ENCODE measurements around the gene LTBP3. TPM values are rescaled to one million over a fixed set of nuclear protein-coding genes. Genes with fewer than 3 reads are reported as not detected.

LTBP3 gene
- total and polyA plus RNA-seq, 9 of the 15 experiments (the other 6 are each of a cell fraction or from before 2014, with no cell fraction given) = 0.06 to 20.5 (median 4.8) TPM

DNA sequence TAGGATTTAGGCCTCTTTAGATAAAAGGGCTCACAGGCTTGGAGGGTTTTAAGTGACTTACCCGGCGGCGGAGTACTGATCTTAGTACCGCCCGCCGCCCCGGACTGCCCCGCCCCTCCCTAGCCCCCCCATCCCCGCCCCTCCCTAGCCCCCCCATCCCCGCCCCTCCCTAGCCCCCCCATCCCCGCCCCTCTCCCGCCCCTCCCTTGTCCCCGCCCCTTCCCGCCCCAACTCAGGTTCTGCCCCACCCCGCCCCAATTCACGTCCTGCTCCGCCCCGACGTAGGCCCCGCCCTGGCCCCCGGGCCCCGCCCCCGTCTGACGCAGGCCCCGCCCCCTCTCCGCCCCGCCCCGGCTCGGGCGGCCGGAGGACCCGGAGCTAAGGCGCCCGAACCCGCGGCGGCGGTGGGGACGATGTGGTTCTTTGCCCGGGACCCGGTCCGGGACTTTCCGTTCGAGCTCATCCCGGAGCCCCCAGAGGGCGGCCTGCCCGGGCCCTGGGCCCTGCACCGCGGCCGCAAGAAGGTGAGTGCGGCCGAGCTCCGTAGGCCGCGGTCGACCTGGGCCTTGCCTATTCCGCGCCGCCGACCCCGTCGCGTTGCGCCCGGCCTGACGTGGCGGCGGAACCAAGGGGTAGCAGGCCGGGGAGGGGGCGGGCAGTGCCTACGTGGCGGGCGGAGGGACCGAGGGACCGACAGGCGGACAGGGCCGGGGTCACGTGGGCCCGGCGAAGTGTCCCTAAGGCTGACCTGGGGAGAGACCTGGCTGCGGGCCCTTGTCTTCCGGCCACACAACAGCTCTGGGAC is 33.2 kb downstream of the LTBP3 start, which contains the start of gene SCYL1:
Gene SCYL1 (plus strand): TSS at position 343 of the 805 bp plus-strand sequence. CDS start 71 bp downstream, at position 414.
- no peaks in the 10 kb centered on the region for H3K9me3 ChIP-seq (replicated peaks; ENCODE audit: control insufficient read depth, insufficient read depth, low read depth, low read length)
- peak; percentile 74 to 96 (median 95) for DNase-seq (ENCODE audit: extremely low read depth in 1 of 4, low spot score in 3 of 4)
- peak within 1 kb of the TSS; percentile 91 for H2AFZ ChIP-seq (ENCODE audit: low read depth, low read length)
- under 1% methylated on average over 37 of the region's 82 CpGs for WGBS (ENCODE audit: insufficient coverage, low coverage, missing lambda C conversion rate)
- 0 out of 2 replicates have a peak, but pooled peaks cover 4% of the 10 kb centered on the region for H4K20me1 ChIP-seq (replicated peaks; ENCODE audit: control insufficient read depth, insufficient read depth, low read length)
- peak within 1 kb of the TSS; percentile 100 for H3K4me3 ChIP-seq
- H3K79me2 ChIP-seq (ENCODE audit: control insufficient read depth, insufficient read depth, low read length) = peaks cover 26% of the 10 kb centered on the region
- peak within 1 kb of the TSS; percentile 90 to 94 for H3K9ac ChIP-seq (ENCODE audit: insufficient read depth in 1 of 2, low read depth in 2 of 2, low read length in 2 of 2)
- H3K36me3 ChIP-seq (ENCODE audit: control insufficient read depth, insufficient read depth, low read length) = peaks cover 34% of the 10 kb centered on the region; the same call in 2 of the 3 replicates
- in situ Hi-C loops (cut with MboI) (no loop called here), intact Hi-C loops (cut with micrococcal nuclease) (loop anchor here (5.0 kb wide), 1 partner anchor 47 kb away; the partner anchor contains the start of genes FAM89B and ZNRD2)
- POLR2A ChIA-PET = interaction anchor here (0.5 to 6.5 kb wide), 13 partner anchors 11 to 248 kb away, joined by 3 to 48 read pairs (median 5); partner anchors contain the start of genes MALAT1 and NEAT1
- no peaks in the 10 kb centered on the region for H3K27me3 ChIP-seq (ENCODE audit: control insufficient read depth in 2 of 2, insufficient read depth in 2 of 2, low read length in 2 of 2)
- no TSS peak for BruUV-seq (replicated peaks)
- CTCF ChIA-PET (ENCODE audit: low intra/inter-chr PET ratio) = no interaction called here
- H3K9me1 ChIP-seq (ENCODE audit: control insufficient read depth, insufficient read depth, low read length) = peaks cover 4% of the 10 kb centered on the region
- FAIRE-seq = no peak
- H3K4me2 ChIP-seq (ENCODE audit: insufficient read depth, low read length) = peak within 1 kb of the TSS; percentile 97
- H3K27ac ChIP-seq (ENCODE audit: extremely low read depth, low read depth, low read length) = peak within 1 kb of the TSS; percentile 90
- ATAC-seq = peak; percentile 87
- H3K4me1 ChIP-seq (replicated peaks in 1 of 2; ENCODE audit: control insufficient read depth in 2 of 2, insufficient read depth in 2 of 2, low read length in 2 of 2) = peaks cover 38 to 48% of the 10 kb centered on the region in 2 experiments
- TF ChIP-seq SP1 (CRISPR knock-in tag; IDR thresholded peaks at IDR 0.05) (peak; percentile 26; the same call in 1 of the 2 replicates), GABPB1 (CRISPR knock-in tag; IDR thresholded peaks at IDR 0.05) (peak; percentile 73), TOE1 (IDR thresholded peaks at IDR 0.05; ENCODE audit: borderline replicate concordance) (peak; percentile 67; the same call in 1 of the 2 replicates), TOE1 (CRISPR knock-in tag; IDR thresholded peaks at IDR 0.05; ENCODE audit: borderline replicate concordance, low read depth) (no peak), ZNF431 (CRISPR knock-in tag; IDR thresholded peaks at IDR 0.05) (no peak), PHF20 (IDR thresholded peaks at IDR 0.05; ENCODE audit: partially characterized antibody) (peak; percentile 61), SUPT5H (IDR thresholded peaks at IDR 0.05) (peak; percentile 57), SMAD4 (CRISPR knock-in tag; conservative IDR thresholded peaks at IDR 0.05) (peak; percentile 65), HIVEP1 (CRISPR knock-in tag; IDR thresholded peaks at IDR 0.05) (0 out of 2 replicates have a peak, but pooled peaks have one; percentile 26), TEAD4 (IDR thresholded peaks at IDR 0.05; ENCODE audit: low read length) (no peak), TEAD4 (CRISPR knock-in tag; IDR thresholded peaks at IDR 0.05; ENCODE audit: borderline replicate concordance) (no peak), VEZF1 (CRISPR knock-in tag; IDR thresholded peaks at IDR 0.05) (peak; percentile 98), HDAC2 (IDR thresholded peaks at IDR 0.05) (no peak), ELF2 (CRISPR knock-in tag; IDR thresholded peaks at IDR 0.05) (no peak)
- TF ChIP-seq, protein P1, sequence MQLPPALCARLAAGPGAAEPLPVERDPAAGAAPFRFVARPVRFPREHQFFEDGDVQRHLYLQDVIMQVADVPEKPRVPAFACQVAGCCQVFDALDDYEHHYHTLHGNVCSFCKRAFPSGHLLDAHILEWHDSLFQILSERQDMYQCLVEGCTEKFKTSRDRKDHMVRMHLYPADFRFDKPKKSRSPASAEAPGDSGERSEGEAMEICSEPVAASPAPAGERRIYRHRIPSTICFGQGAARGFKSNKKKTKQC (CRISPR knock-in tag; IDR thresholded peaks at IDR 0.05) = peak; percentile 85
- TF ChIP-seq, protein P2, sequence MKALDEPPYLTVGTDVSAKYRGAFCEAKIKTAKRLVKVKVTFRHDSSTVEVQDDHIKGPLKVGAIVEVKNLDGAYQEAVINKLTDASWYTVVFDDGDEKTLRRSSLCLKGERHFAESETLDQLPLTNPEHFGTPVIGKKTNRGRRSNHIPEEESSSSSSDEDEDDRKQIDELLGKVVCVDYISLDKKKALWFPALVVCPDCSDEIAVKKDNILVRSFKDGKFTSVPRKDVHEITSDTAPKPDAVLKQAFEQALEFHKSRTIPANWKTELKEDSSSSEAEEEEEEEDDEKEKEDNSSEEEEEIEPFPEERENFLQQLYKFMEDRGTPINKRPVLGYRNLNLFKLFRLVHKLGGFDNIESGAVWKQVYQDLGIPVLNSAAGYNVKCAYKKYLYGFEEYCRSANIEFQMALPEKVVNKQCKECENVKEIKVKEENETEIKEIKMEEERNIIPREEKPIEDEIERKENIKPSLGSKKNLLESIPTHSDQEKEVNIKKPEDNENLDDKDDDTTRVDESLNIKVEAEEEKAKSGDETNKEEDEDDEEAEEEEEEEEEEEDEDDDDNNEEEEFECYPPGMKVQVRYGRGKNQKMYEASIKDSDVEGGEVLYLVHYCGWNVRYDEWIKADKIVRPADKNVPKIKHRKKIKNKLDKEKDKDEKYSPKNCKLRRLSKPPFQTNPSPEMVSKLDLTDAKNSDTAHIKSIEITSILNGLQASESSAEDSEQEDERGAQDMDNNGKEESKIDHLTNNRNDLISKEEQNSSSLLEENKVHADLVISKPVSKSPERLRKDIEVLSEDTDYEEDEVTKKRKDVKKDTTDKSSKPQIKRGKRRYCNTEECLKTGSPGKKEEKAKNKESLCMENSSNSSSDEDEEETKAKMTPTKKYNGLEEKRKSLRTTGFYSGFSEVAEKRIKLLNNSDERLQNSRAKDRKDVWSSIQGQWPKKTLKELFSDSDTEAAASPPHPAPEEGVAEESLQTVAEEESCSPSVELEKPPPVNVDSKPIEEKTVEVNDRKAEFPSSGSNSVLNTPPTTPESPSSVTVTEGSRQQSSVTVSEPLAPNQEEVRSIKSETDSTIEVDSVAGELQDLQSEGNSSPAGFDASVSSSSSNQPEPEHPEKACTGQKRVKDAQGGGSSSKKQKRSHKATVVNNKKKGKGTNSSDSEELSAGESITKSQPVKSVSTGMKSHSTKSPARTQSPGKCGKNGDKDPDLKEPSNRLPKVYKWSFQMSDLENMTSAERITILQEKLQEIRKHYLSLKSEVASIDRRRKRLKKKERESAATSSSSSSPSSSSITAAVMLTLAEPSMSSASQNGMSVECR (CRISPR knock-in tag; IDR thresholded peaks at IDR 0.05) = peak; percentile 79
